Skeletal muscle cell (primary cell): ENCODE measurements around the gene METTL22.

Source experiments
- DNase-seq: peaks from one replicate; pipeline ENCODE4 v3.0.0-alpha.2; 2010; ENCODE audit warnings: low read depth
- H3K4me3 ChIP-seq: 2 replicates; pipeline ENCODE4 v1.5.1; 2011; ENCODE audit warnings: low read depth, mild to moderate bottlenecking, control low read depth, low read length, moderate library complexity

The METTL22 gene

DNA sequence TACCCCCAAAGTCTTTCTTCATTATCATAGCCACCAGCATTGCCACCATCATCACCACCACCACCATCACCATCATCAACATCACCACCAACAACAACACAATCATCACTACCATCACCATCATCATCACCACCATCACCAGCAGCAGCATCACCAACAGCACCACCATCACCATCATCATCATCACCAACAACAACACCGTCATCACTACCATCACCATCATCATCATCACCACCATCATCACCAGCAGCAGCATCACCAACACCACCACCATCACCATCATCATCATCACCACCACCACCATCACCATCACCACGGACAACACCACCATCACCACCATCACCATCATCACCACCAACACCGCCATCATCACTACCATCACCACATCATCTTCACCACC, 30.7 kb upstream of the METTL22 start:
- no peak overlapping the region for H3K4me3 ChIP-seq

DNA sequence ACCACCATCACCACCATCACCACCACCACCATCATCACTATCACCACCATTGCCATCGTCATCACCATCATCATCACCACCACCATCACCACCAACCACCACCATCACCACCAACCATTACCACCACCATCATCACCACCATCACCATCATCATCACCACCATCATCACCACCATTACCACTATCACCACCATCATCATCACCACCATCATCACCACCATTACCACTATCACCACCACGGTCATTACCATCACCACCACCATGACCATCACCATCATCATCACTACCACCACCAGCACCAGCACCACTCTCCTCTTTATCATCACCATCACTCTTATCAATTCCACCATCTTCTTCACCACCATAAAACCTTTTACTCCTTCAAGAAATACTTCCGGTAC, 30.0 kb upstream of the METTL22 start:
- no peak for DNase-seq
- no peak overlapping the region for H3K4me3 ChIP-seq

More for the DNA sequence above, 30.7 kb upstream of the METTL22 start:
- no peak for DNase-seq

DNA sequence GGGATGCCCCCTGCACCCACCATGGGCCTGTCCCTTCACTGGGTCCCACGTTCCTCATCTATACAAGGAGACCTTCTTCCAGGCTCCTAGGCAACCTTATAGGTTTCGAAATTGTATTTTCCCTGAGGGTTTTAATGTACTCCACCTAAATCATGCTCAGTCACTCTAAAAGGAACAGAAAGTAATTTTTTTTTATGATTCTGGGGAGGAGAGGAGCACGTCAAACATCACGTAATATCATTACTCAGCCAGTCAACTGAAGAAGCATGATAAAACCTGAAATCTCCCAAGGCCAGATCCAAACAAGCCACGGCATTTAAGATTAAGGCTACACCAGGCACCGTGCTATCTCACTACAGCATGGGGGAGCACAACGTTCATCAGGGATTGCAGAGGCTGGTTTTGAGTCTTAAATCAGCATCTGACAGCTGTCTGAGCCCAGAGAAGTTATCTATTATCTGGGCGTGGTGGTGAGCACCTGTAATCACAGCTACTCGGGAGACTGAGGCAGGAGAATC, 27.3 kb upstream of the METTL22 start:
- H3K4me3 ChIP-seq = no peak overlapping the region
- no peak for DNase-seq

DNA sequence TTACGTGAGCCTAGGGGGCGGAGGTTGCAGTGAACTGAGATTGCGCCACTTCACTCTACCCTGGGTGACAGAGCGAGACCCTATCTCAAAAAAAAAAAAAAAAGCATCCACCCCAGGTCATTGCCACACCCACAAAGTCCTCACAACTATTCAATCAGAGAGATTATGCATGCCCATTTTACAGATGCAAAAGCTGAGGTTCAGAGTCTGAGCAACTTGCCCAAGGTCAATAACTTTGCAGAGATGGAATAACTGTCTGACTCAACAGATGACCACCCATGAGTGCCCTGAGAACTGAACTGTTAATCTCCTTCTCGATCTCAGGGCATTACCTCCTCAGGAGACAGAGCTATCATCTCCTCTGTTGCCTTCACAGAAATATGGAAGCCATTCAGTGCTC, 25.7 kb upstream of the METTL22 start:
- H3K4me3 ChIP-seq = no peak overlapping the region
- DNase-seq = no peak

DNA sequence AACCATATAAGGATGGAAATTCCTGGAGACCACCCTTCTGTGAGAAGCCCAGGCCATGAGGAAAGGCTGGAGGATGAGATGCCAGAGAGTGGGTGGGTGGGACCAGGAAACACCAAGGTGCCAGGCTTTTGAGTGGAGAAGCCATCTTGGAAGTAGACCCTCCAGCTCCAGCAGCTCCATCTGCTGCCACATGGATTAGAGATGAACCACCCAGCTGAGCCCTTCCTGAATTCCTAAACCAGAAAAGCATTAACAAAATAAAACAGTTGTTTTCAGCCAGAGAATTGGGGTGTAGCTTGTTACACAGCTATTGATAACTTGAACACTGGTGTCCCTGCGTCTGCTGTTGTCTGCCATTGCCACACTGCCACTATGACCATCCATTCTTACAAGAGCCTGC, 24.9 kb upstream of the METTL22 start:
- DNase-seq = no peak
- no peak overlapping the region for H3K4me3 ChIP-seq

DNA sequence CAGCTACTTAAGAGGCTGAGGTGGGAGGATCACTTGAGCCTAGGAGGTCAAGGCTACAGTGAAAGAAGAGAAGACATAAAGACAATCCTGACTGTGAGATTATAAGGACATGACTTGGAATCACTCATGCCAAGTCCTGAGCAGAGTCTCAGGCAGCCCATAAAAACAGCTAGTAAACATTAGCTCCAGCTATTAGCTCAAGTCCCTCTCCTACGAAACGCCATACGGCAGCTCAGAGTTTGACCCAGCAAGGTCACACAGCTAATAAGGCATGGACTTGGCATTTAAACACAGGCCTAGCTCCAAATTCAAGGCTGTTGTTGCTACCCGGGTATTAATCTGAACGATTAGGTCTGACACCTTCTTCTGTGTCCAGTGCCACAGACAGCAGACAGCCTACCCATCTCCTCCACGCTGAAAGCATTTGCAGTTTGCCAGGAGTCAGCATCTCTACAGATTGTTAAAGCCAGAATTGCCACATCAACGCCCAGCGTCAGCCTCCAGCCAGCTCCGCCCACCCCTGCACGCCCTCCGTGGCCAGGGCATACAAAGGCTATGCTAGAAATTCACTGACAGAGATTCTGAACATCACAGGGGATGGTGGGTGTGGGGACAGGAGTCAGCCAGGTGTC, 21.2 kb upstream of the METTL22 start:
- no peak overlapping the region for H3K4me3 ChIP-seq
- no peak for DNase-seq

DNA sequence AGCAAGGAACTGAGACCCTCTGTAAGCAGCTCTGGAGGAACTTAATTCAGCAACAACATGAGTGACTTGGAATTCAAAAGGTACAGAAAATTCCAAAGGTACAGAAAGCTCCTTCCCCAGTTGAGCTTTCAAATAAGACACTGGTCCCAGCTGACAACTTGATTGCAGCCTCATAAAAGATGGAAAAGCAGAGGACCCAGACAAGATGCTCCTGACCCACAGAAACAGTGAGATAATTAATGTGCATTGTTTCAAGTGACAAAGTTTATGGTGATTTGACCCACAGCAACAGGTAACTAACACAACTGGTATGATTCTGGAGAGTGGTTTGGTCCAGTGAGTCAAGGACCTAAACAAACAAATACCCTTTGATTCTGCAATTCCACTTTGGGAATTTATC, 15.9 kb upstream of the METTL22 start:
- DNase-seq = no peak
- no peak overlapping the region for H3K4me3 ChIP-seq

DNA sequence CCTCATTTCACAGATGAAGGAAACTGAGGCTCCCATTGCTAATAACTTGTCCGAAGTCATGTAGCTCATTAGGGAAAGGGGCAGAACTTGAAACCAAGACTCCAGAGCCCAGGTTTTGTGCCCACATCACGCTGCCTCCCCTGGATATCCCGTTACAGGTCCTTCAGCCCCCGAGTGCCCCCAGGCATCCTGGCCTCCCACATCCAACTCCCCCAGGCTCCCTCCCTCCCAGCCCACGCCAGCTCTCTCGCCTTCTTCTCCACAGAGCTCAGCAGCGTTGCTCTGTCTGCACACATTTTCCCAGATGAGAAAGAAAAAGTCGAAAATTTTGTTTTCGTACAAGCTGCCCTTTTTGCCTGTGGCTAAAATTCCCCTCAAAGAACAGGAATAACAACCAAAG, 14.3 kb upstream of the METTL22 start:
- no peak overlapping the region for H3K4me3 ChIP-seq
- no peak for DNase-seq

DNA sequence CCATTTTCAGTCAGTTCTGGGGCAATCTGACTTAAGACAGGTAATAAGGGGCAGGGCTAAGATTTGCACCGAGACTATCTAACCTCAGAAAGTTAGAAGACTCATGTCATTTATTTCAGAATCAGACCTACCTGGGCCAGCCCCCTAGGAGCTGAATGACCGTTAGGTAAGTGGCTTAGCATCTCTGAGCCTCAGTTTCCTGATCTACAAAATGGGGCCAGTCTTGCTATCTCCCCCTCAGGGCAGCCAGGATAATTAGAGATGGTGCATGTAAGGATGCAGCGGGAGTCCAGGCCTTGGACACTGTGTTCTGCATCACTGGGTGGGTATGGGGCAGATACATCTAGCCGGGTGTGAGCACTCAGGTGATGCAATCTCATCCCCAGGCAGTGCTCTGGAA, 10.4 kb upstream of the METTL22 start:
- no peak for DNase-seq
- no peak overlapping the region for H3K4me3 ChIP-seq

DNA sequence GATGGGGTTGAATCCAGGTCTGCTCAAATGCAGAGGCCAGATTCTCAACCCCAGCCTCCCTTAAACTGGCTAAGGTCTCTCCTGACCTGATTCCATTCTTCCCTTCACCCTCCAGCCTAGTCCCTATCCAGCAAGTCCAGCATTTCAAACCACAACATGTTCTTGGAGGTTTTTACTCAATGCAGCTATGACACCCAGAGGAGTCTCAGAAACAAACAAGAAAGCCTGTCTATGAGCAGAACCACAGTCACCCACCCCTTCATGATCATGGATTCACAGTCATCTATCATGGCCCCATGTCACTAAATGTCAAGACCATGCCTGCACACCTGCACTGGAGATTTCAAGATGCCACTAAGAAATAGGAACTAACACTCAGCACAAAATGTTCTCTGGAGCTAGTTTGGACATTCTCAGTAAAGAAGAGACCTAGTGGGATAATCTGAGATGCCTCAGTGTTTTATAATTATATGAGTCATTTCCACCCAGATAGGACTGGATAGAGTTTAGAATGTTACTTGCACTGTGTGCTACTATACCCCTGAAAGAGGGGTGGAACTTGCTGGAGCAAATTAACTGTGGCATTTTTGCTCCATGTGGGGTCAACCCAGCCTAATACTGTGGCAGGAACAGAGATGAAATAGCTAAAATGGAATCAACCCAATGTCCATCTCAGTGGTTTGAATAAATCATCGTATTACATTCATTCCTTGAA, 9.5 kb upstream of the METTL22 start:
- H3K4me3 ChIP-seq = no peak overlapping the region
- DNase-seq = no peak

DNA sequence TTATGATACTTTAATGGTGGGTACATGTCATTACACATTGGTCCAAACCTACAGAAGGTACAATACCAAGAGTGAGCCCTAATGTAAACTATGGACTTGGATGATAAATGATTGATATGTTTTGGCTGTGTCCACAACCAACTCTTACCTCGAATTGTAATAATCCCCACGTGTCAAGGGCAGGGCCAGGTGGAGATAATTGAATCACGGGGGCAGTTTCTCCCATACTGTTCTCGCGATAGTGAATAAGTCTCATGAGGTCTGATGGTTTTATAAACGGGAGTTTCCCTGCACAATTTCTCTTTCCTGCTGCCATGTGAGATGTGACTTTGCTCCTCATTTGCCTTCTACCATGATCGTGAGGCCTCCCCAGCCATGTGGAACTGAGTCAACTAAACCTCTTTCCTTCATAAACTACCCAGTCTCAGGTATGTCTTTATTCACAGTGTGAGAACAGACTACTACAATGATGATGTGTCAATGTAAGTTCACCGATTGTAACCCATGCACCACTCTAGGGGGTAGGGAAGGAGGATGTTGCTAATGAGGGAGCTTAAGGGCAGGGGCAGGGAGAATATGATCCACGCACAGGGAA, 7.0 kb upstream of the METTL22 start:
- no peak overlapping the region for H3K4me3 ChIP-seq
- DNase-seq = no peak

DNA sequence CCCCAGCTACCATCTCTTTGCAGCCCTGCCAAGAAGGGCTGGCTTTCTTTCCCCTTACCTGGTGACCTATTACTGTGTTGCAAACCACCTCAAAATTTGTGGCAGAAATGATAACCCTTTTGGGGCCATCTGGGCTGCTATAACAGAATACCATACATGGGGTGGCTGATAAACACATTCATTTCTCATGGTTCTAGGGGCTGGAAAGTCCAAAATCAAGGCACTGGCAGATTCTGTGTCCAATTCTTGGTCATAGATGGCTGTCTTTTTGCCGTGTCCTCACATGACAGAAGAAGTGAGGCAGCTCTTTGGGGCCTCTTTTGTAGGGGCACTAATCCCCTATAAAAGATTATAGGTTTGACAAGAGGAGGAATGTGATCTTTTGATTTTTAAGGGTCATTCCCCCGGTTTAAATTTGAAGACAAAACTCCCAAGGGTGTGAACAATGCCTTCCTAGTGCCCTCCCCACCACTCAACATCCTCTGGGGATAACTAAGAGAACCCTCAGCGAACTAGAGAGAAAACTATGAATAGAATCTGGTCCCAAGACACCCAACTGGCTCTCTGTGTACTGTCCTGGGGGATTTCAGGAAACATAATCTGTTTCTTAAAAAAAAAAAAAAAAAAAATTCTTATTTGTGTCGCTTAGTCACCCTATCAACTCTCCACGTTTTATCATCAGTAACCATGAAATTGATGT, 1.7 kb upstream of the METTL22 start:
- no peak for DNase-seq
- no peak overlapping the region for H3K4me3 ChIP-seq

DNA sequence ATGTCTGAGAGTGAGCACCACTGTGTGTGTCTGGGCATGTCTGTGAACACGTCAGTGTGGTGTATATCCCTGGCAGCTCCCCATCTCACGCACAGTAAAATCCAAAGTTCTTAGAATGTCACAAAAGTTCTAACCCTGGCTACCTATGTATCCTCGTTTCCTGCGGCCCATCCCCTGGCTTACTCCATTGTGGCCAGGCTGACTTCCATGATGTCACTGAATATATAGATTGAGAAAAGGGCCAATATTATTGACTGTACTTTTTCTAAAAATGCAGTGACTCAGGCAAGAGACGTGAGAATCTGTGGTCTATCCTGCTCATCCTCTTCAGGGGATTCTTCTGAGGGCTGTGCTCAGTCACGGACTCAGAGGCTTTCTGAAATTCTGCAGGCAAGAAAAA, 963 bp upstream of the METTL22 start:
- DNase-seq = no peak
- no peak overlapping the region for H3K4me3 ChIP-seq

DNA sequence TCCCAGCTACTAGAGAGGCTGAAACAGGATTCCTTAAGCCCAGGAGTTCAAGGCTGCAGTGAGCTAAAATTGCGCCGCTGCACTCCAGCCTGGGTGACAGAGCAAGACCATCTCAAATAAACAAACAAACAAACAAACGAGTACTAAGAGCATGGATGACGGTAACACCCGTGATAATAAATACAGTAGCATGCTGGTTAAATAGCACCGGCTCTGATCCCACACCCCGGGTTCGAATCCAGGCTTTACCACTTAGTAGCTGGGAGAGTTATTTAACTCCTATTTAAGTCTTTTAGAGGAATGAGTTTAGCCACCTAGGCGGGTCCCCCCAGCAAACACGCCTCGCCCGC, 301 bp upstream of the METTL22 start:
- H3K4me3 ChIP-seq = peak overlapping the region; percentile 100
- no peak for DNase-seq

DNA sequence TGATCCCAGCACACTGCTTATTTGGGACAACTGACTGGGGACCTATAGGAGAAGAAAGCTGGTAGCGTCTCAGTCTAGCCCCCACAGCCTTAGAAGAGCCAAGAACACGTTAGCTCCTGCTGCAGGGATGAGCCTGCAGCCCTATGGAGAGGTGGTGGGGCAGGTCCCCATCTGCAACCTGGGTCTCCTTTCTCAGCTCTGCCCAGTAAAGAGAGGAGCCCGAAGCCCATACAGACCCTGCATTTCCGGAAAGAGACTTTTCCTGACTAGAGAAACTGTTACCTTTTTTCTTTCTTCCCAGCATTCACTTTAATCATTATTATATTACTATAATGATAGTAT, 788 bp downstream of the METTL22 start:
- H3K4me3 ChIP-seq = peak overlapping the region; percentile 100
- no peak for DNase-seq

DNA sequence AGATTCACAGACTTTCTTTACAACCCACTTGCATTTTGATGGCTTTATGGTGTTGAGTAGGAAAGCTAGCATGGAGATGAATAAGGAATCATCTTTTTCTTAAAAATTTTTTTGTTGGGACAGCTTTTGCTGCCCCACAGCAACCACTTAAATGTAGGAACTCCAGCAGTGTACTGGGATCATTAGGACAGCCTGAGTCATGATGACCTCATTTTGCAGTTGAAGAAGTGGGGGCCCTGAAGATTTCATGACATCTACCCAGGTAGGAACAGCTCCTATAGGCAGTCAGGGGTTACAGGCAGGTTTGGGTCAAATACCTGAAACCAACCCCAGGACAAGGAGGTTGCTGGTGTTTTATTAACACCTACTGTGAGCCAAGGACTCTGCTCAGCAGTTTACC, 2.1 kb downstream of the METTL22 start:
- DNase-seq = no peak
- H3K4me3 ChIP-seq = no peak overlapping the region

DNA sequence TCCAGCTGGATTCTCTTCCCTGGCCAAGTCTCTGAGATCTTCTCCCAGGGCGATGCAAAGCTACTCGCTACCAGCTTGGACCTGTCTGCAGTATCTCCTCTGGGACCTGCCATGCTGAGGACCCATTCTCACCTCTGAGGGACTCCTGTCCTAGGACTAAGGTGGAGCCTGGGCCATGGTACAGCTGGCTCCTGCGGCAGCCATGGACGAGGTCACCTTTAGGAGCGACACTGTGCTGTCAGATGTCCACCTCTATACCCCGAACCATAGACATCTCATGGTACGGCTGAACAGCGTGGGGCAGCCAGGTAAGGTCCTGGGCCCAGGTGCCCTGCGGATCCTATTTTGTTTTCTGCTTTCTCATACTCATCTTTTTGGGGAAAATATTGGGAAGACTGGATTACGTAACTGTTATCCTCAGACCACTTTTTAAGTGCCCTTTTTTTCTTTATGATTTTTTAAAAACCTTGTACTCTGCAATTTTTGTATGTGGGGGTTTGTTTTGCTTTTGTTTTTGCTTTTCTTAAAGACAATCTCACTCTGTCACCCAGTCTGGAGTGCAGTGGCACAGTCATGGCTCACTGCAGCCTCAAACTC, 4.1 kb downstream of the METTL22 start:
- H3K4me3 ChIP-seq = no peak overlapping the region
- DNase-seq = no peak

DNA sequence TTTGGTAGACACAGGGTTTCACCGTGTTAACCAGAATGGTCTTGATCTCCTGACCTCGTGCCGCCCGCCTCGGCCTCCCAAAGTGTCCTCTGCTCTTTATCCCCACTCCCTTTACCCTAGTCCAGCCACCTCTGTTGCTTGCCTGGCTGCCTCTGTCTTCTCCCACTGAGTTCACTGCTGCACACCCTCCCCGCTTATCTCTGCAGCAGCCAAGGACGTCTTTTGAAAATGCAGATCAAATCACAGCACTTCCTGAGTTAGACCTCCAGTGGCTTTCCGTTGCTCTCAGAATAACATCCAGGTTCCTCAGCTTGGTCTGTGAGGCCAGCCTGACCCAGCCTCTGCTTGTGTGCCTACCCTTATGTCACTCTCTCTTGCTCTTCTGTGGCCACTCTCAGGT, 5.4 kb downstream of the METTL22 start:
- H3K4me3 ChIP-seq = no peak overlapping the region
- no peak for DNase-seq

DNA sequence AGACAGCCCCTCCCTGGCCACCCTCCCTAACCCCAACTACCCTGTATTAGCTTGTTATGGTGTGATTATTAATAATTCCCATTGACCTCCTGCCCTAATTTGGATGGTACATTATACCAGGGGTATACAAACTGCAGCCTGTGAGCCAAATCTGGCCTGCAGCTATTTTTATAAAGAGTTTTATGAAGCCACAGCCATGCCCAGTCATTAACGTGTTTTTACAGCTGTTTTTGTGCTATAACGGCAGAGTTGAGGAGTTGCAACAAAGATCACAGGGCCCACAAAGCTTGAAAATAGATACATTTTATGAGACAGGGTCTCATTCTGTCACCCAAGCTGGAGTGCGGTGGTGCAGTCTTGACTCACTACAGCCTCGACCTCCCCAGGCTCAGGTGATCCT, 6.0 kb downstream of the METTL22 start:
- H3K4me3 ChIP-seq = no peak overlapping the region
- DNase-seq = no peak
